ENCODE results near the gene MPO.

Gene MPO

GRCh38 chr17:58325289-58325726, 44.6 kb upstream of the MPO start:
- no peak for ATAC-seq

GRCh38 chr17:58324409-58325288, 43.9 kb upstream of the MPO start:
- ATAC-seq, result peak; percentile 65
- TF ChIP-seq ESRRG (CRISPR knock-in tag; IDR thresholded peaks at IDR 0.05) (no peak), ZC3H10 (CRISPR knock-in tag; IDR thresholded peaks at IDR 0.05) (no peak), SNAI2 (CRISPR knock-in tag; IDR thresholded peaks at IDR 0.05) (no peak), TCF4 (CRISPR knock-in tag; IDR thresholded peaks at IDR 0.05; ENCODE audit: borderline replicate concordance) (no peak), CSDC2 (CRISPR knock-in tag; IDR thresholded peaks at IDR 0.05) (no peak), PPARA (CRISPR knock-in tag; IDR thresholded peaks at IDR 0.05; ENCODE audit: borderline replicate concordance) (no peak), ARNTL (CRISPR knock-in tag; IDR thresholded peaks at IDR 0.05; ENCODE audit: borderline replicate concordance, low read depth) (no peak), ZNF8 (CRISPR knock-in tag; IDR thresholded peaks at IDR 0.05) (no peak), PATZ1 (CRISPR knock-in tag; IDR thresholded peaks at IDR 0.05; ENCODE audit: borderline replicate concordance) (no peak), TOX (CRISPR knock-in tag; IDR thresholded peaks at IDR 0.05; ENCODE audit: borderline replicate concordance) (no peak)

More at GRCh38 chr17:58325289-58325726, 44.6 kb upstream of the MPO start:
- no peak for TF ChIP-seq ZC3H10 (CRISPR knock-in tag; IDR thresholded peaks at IDR 0.05)
- no peak for TF ChIP-seq SNAI2 (CRISPR knock-in tag; IDR thresholded peaks at IDR 0.05)
- TF ChIP-seq ISL1 (CRISPR knock-in tag; IDR thresholded peaks at IDR 0.05), result no peak
- no peak for TF ChIP-seq CREB5 (CRISPR knock-in tag; IDR thresholded peaks at IDR 0.05; ENCODE audit: low read depth)
- no peak for TF ChIP-seq TCF4 (CRISPR knock-in tag; IDR thresholded peaks at IDR 0.05; ENCODE audit: borderline replicate concordance)
- no peak for TF ChIP-seq PPARA (CRISPR knock-in tag; IDR thresholded peaks at IDR 0.05; ENCODE audit: borderline replicate concordance)
- TF ChIP-seq POU6F1 (CRISPR knock-in tag; IDR thresholded peaks at IDR 0.05; ENCODE audit: borderline replicate concordance, low read depth), result no peak

GRCh38 chr17:58324056-58324408, 43.3 kb upstream of the MPO start:
- ATAC-seq, result no peak
- TF ChIP-seq GLIS3 (CRISPR knock-in tag; IDR thresholded peaks at IDR 0.05) (no peak), ZC3H10 (CRISPR knock-in tag; IDR thresholded peaks at IDR 0.05) (no peak)

GRCh38 chr17:58323366-58324055, 42.8 kb upstream of the MPO start:
- ATAC-seq, result no peak

More at GRCh38 chr17:58323366-58324055, 42.8 kb upstream of the MPO start:
- no peak for TF ChIP-seq ARNTL (CRISPR knock-in tag; IDR thresholded peaks at IDR 0.05; ENCODE audit: borderline replicate concordance, low read depth)
- TF ChIP-seq TSHZ2 (CRISPR knock-in tag; IDR thresholded peaks at IDR 0.05), result no peak
- TF ChIP-seq CREB5 (CRISPR knock-in tag; IDR thresholded peaks at IDR 0.05; ENCODE audit: low read depth), result no peak
- TF ChIP-seq ISL1 (CRISPR knock-in tag; IDR thresholded peaks at IDR 0.05), result no peak
- no peak for TF ChIP-seq SNAI2 (CRISPR knock-in tag; IDR thresholded peaks at IDR 0.05)
- no peak for TF ChIP-seq BACH2 (CRISPR knock-in tag; IDR thresholded peaks at IDR 0.05; ENCODE audit: borderline replicate concordance)
- TF ChIP-seq ZNF70 (CRISPR knock-in tag; IDR thresholded peaks at IDR 0.05), result no peak
- no peak for TF ChIP-seq ZFP30 (CRISPR knock-in tag; IDR thresholded peaks at IDR 0.05)
- TF ChIP-seq TCF4 (CRISPR knock-in tag; IDR thresholded peaks at IDR 0.05; ENCODE audit: borderline replicate concordance), result no peak
- TF ChIP-seq TOX (CRISPR knock-in tag; IDR thresholded peaks at IDR 0.05; ENCODE audit: borderline replicate concordance), result no peak
- no peak for TF ChIP-seq CSDC2 (CRISPR knock-in tag; IDR thresholded peaks at IDR 0.05)
- no peak for TF ChIP-seq PATZ1 (CRISPR knock-in tag; IDR thresholded peaks at IDR 0.05; ENCODE audit: borderline replicate concordance)
- TF ChIP-seq ZFP3 (CRISPR knock-in tag; IDR thresholded peaks at IDR 0.05), result no peak
- TF ChIP-seq GLIS3 (CRISPR knock-in tag; IDR thresholded peaks at IDR 0.05), result no peak

All from SK-N-SH treated with all-trans-retinoic acid at 6 μM for 48 hours (cell line).